Measurements from ENCODE around the gene PKDCC.

Gene PKDCC

DNA sequence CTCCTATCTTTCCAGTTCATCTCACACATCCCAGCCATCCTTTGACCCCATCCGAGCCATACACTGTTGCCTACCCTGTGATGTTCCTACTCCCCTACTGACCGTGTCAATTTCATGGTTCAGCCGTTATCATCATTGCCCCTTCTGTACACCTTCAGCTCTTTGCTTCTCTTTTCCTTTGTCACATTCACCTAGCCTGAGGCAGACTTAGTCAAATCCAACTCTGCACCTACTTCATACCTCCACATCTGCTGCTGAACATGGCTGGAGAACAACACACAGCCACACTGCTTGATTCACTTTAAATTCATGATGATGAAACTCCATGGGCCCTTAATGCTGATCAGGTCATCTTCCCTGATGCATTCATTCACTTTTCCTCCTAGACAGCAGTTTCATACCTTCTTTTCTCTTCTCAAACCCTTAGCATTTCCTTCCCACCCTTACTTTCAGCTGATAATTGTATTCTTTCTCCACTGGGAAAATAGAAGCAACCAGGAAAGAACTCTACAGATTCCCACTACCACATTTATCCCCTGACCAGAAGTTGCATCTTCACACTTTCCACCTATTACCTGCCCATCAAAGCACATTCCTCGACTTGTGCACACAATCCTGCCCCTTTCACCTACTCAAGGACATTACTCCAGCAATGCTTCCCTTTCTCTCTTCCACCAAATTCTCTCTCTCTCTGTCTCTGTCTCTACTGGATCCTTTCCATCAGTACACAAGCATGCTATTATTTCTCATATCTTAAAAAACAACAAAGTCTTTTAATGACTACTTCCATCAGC, 59.6 kb downstream of the PKDCC start:
- no peak for DNase-seq
